D341Med (cell line): ENCODE data around the gene DNMT1.
A peak's percentile ranks its signal among the peaks of the same experiment; 100 is the strongest.
"Not testable (repeated sequence)": the region's sequence is repeated elsewhere in the genome, so short reads cannot be mapped to it uniquely, and the experiment has no call there.

Experiments
- DNase-seq: peaks from one replicate; pipeline ENCODE4 v3.0.0; 2012; ENCODE audit warnings: low spot score

The DNMT1 gene

DNA sequence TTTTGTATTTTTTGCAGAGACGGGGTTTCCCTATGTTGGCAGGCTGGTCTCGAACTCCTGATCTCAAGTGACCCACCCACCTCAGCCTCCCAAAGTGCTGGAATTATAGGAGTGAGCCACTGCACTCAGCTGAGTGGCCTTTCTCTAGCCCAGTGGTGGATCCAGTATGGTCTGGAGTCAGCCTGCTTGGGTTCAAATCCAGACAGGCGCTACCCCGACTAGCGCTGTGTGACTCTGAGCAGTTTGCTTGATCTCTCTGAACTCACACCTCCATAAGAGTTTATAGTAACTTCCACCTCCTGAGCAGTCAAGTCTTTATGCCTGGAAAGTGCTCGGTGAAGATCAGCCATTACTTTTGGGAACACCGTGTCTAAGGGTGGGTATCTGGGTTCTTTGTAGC lies 25.9 kb upstream of the DNMT1 start:
- DNase-seq, result no peak

DNA sequence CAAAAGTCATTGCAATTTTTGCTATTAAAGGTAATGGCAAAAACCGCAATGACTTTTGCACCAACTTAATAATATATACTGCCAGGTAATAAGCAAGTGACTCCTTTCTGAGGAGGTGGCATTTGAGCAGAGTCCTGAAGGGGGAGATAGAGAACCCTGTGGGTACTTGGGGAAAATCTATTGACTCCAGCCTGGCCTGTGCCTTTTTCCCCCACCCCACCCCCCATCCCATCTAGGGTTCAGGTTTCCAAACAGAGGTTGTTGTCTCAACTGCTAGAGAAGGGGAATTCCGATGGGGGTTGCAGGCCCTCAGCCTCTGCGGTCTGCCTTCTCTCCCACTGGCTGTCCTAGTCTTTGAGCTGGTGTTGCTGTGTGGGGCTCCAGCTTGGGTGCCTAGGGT lies 24.9 kb upstream of the DNMT1 start:
- DNase-seq, result no peak

GRCh38 chr19:10217085-10217484 lies 22.3 kb upstream of the DNMT1 start:
- no peak for DNase-seq

DNA sequence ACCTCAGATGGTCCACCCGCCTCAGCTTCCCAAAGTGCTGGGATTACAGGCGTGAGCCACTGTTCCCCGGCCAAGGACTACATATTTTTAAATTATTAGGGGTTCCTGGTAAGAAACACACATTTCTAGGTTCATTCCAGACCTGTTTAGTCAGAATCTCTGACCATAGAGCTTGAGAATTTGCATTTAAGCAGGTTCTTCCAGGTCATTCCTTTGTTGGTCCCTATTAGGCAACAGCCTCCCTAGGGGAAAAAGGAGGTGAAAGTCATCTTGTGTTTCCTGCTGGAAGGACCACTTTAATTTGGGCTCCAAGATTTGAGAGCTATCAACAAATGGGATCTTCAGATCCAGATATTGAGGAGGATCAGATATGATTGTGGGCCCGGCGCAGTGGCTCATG lies 20.0 kb upstream of the DNMT1 start:
- no peak for DNase-seq

- no peak for DNase-seq
Measured at GRCh38 chr19:10211691-10212090, 16.9 kb upstream of the DNMT1 start.

GRCh38 chr19:10211061-10211460 lies 16.3 kb upstream of the DNMT1 start:
- DNase-seq, result no peak

GRCh38 chr19:10209315-10209714 lies 14.6 kb upstream of the DNMT1 start:
- no peak for DNase-seq

DNA sequence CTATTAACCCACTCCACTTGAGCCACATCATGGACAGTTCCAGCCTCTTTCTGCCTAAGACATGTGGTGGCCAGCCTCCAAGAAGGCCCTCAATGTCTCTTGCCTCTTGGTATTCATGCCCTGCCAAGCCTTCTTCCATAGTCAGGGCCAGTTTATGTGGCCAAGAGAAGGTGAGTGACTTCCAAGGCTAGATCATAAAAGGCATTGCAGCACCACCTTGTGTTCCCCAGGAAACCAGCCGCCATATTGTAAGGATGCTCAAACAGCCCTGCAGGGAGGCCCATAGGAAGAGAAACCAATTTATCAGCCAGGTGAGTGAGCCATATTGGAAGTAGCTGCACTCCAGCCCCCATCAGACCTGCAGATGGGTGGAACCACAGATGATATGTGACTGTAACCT lies 12.3 kb upstream of the DNMT1 start:
- DNase-seq, result no peak

- no peak for DNase-seq
Measured at GRCh38 chr19:10206226-10206885, 11.6 kb upstream of the DNMT1 start.

- no peak for DNase-seq
Measured at GRCh38 chr19:10205636-10206035, 10.9 kb upstream of the DNMT1 start.

DNA sequence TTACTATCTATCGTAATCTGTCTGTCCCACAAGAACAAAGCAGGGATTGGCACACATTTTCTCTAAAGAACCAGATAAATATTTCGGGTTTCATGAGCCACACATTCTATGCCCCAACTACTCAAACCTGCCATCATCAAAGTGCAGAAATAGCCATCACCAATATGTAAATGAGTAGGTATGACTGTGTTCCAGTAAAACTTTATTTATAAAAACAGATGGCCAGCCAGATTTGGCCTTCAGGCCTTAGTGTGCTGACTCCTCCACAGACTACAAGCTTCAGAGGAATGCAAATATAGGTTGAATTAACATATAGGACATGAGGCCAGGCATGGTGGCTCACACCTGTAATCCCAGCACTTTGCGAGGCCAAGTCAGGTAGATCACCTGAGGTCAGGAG lies 8.9 kb upstream of the DNMT1 start:
- DNase-seq, result no peak

- DNase-seq, result no peak
Measured at GRCh38 chr19:10201176-10201575, 6.4 kb upstream of the DNMT1 start.

GRCh38 chr19:10200101-10200500 lies 5.3 kb upstream of the DNMT1 start:
- DNase-seq, result not testable (repeated sequence)

DNA sequence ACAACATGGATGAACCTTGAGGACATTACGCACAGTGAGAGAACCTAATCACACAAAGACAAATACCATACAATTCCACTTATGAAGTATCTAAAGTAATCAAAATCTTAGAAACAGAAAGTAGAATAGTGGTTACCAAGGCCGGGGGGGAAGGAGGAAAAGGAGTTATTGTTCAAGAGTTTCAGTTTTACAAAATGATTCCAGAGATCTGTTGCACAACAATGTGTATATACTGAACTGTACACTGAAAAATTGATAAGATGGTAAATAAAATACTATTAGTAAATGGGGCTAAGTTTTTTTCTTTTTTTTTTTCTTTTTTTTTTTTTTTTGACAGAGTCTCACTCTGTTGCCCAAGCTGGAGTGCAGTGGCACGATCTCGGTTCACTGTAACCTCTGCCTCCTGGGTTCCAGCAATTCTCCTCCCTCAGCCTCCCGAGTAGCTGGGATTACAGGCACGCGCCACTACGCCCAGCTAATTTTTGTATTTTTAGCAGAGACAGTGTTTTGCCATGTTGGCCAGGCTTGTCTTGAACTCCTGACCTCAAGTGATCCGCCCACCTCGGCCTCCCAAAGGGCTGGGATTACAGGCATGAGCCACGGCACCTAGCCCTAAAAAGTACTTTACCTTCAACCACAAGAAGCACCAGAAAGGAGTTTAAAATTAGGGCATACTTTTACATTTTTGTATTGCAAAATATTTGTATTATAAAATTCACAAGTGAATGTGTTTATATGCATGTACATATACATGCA lies 4.3 kb upstream of the DNMT1 start:
- DNase-seq, result not testable (repeated sequence)

GRCh38 chr19:10195199-10195519 lies 406 bp upstream of the DNMT1 start:
- no peak for DNase-seq

GRCh38 chr19:10193790-10194499 lies 808 bp downstream of the DNMT1 start:
- DNase-seq, result peak; percentile 47

- DNase-seq, result no peak
Measured at GRCh38 chr19:10192922-10193321, 1.8 kb downstream of the DNMT1 start.

- DNase-seq, result no peak
Measured at GRCh38 chr19:10191347-10191746, 3.4 kb downstream of the DNMT1 start.

DNA sequence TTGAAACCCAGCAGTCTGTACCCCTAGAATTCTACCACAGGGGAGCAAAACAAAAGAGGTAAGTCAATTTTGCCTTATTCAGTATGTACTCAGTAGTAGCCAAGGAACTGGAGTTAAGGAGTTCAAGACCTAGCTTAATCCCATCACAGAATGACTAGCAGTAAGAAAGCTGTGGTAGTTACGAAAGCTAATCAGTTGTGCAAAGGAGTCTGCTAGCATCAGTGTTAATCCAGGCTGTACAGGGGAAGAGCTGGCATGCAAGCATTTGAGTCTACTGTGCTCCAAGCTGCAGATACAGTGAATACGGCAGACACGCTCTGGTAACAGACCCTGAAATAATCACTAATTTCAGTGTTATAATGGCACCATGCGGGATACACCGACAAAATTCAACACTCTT lies 4.7 kb downstream of the DNMT1 start:
- DNase-seq, result no peak

- no peak for DNase-seq
Measured at GRCh38 chr19:10189616-10190015, 5.1 kb downstream of the DNMT1 start.

- no peak for DNase-seq
Measured at GRCh38 chr19:10187315-10187714, 7.4 kb downstream of the DNMT1 start.

DNA sequence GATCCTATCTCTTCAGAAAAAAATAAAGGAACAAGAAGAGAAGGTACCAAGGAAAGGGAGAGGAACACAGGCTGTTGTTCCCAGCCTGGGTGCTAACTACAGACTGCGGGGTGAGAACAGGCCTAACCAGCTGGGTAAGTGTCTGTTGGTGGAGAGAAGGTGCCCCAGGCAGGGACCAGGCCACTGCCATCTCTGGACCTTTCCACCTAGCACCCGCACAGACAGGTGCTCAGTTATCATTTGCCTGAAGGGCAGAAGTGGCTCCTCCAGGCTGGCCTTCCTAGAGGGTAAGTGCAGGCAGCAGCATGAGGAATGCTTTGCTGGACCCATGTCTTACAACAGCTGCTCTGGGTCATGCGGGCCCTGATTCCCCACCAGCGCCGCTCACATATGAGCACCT lies 10.1 kb downstream of the DNMT1 start:
- no peak for DNase-seq

DNA sequence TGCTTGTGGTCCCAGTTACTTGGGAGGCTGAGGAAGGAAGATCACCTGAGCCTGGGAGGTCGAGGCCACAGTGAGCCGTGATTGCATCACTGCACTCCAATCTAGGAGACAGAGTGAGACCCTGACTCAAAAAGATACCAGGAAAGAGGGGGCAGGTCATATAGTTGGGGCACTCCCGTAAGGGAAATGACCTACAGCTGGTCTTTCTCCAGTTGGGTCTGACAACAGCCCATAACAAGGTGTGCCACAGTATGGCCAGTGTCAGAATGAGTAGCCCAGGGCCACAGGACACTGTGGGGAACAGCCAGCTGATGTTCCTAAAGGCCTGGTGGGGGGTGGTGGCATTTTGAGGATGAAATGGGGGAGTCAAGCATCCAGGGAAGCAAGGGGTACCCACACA lies 10.8 kb downstream of the DNMT1 start:
- DNase-seq, result no peak
